ENCODE results near the gene HOXA4.

DNA sequence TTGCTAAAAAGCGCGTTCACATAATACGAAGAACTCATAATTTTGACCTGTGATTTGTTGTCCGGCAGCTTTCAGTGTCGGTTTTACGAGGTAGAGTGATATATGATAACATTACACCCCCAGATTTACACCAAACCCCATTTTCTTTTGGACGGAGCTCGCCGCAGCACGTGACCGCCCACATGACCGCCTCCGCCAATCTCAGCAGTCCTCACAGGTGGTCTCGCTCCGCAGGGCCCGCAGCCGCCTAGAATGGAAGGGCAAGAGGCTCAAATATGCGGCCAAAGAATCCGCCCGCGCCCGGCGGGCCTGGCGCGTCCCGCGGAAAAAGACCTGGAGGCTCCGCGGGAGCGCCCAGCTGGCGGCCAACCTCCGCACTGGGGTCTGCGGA, 25.9 kb upstream of the HOXA4 start, which contains the start of gene HOXA7:
- no peak for TF ChIP-seq POLR2A (IDR thresholded peaks at IDR 0.05)
- TF ChIP-seq, protein P1, sequence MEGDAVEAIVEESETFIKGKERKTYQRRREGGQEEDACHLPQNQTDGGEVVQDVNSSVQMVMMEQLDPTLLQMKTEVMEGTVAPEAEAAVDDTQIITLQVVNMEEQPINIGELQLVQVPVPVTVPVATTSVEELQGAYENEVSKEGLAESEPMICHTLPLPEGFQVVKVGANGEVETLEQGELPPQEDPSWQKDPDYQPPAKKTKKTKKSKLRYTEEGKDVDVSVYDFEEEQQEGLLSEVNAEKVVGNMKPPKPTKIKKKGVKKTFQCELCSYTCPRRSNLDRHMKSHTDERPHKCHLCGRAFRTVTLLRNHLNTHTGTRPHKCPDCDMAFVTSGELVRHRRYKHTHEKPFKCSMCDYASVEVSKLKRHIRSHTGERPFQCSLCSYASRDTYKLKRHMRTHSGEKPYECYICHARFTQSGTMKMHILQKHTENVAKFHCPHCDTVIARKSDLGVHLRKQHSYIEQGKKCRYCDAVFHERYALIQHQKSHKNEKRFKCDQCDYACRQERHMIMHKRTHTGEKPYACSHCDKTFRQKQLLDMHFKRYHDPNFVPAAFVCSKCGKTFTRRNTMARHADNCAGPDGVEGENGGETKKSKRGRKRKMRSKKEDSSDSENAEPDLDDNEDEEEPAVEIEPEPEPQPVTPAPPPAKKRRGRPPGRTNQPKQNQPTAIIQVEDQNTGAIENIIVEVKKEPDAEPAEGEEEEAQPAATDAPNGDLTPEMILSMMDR (IDR thresholded peaks at IDR 0.05), result no peak

Data from body of pancreas (tissue), 4 donors.